DOHH2 (cell line): ENCODE measurements around the gene CLPTM1L.

Source experiments
- EZH2phosphoT487 ChIP-seq: fragments of 200-600 bp; sonication (generic); IDR thresholded peaks from 2 replicates; pipeline ENCODE4 v1.6.1; 2017; ENCODE audit warnings: borderline replicate concordance, mild to moderate bottlenecking, antibody characterized with exemption, low read length, moderate library complexity, mixed read lengths
- TF ChIP-seq, protein P1 (sequence below): fragments of 200-600 bp; sonication (generic); IDR thresholded peaks from one replicate; pipeline ENCODE4 v1.5.1; 2014; ENCODE audit warnings: antibody characterized with exemption, mild to moderate bottlenecking, low read depth, low read length; ENCODE audit not compliant: poor library complexity, severe bottlenecking

DNA sequence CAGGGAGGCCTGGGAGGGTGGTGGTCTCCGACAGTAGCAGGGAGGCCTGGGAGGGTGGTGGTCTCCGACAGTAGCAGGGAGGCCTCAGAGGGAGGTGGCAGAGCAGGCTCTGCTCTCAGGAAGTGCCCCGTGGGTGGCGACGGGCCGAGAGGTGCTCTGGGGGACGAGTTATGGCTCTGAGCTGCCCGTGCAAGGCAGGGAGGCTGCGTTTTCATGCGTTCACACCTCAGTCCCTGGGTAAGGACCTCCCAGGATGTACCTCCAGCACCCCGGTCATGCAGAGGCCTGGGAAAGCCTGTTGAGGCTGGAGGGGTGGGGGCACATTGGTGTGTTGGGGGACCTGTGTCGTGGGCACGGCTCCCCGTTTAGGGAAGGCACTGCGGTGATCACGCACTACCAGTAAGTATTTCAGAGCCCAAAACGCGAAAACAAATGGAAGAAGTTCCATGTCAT is 37.4 kb upstream of the CLPTM1L start:
- TF ChIP-seq, protein P1, sequence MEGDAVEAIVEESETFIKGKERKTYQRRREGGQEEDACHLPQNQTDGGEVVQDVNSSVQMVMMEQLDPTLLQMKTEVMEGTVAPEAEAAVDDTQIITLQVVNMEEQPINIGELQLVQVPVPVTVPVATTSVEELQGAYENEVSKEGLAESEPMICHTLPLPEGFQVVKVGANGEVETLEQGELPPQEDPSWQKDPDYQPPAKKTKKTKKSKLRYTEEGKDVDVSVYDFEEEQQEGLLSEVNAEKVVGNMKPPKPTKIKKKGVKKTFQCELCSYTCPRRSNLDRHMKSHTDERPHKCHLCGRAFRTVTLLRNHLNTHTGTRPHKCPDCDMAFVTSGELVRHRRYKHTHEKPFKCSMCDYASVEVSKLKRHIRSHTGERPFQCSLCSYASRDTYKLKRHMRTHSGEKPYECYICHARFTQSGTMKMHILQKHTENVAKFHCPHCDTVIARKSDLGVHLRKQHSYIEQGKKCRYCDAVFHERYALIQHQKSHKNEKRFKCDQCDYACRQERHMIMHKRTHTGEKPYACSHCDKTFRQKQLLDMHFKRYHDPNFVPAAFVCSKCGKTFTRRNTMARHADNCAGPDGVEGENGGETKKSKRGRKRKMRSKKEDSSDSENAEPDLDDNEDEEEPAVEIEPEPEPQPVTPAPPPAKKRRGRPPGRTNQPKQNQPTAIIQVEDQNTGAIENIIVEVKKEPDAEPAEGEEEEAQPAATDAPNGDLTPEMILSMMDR = no peak
- no peak for TF ChIP-seq EZH2phosphoT487
